Measurements from ENCODE around the gene CMKLR1.
A peak's percentile ranks its signal among the peaks of the same experiment; 100 is the strongest.

CMKLR1 gene

DNA sequence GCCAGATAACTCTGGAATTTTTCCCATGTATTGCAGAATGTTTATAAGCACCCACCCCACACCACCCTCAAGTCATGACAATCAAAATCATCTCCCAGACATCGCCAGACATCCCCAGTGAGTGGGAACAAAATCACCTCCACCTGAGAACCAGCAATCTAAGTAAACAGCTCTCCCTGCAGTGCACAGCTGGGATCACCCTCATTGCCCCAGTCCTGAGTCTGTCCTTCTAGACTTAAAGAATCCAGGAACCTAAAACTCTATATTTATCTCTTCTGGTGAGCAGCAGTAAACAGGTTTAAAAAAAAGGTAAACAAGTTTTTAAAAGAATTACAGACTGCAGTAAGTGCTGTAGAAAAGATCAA is 43.3 kb upstream of the CMKLR1 start:
- TF ChIP-seq, protein P1, sequence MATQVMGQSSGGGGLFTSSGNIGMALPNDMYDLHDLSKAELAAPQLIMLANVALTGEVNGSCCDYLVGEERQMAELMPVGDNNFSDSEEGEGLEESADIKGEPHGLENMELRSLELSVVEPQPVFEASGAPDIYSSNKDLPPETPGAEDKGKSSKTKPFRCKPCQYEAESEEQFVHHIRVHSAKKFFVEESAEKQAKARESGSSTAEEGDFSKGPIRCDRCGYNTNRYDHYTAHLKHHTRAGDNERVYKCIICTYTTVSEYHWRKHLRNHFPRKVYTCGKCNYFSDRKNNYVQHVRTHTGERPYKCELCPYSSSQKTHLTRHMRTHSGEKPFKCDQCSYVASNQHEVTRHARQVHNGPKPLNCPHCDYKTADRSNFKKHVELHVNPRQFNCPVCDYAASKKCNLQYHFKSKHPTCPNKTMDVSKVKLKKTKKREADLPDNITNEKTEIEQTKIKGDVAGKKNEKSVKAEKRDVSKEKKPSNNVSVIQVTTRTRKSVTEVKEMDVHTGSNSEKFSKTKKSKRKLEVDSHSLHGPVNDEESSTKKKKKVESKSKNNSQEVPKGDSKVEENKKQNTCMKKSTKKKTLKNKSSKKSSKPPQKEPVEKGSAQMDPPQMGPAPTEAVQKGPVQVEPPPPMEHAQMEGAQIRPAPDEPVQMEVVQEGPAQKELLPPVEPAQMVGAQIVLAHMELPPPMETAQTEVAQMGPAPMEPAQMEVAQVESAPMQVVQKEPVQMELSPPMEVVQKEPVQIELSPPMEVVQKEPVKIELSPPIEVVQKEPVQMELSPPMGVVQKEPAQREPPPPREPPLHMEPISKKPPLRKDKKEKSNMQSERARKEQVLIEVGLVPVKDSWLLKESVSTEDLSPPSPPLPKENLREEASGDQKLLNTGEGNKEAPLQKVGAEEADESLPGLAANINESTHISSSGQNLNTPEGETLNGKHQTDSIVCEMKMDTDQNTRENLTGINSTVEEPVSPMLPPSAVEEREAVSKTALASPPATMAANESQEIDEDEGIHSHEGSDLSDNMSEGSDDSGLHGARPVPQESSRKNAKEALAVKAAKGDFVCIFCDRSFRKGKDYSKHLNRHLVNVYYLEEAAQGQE (IDR thresholded peaks at IDR 0.05; ENCODE audit: insufficient replicate concordance, low read depth) = no peak
- TF ChIP-seq GABPA (IDR thresholded peaks at IDR 0.05; ENCODE audit: low read depth) = no peak
- TF ChIP-seq POLR2AphosphoS5 (IDR thresholded peaks at IDR 0.05; ENCODE audit: low read depth) = no peak
- TF ChIP-seq SPI1 (IDR thresholded peaks at IDR 0.05; ENCODE audit: borderline replicate concordance, low read depth) = no peak
- TF ChIP-seq, protein P2, sequence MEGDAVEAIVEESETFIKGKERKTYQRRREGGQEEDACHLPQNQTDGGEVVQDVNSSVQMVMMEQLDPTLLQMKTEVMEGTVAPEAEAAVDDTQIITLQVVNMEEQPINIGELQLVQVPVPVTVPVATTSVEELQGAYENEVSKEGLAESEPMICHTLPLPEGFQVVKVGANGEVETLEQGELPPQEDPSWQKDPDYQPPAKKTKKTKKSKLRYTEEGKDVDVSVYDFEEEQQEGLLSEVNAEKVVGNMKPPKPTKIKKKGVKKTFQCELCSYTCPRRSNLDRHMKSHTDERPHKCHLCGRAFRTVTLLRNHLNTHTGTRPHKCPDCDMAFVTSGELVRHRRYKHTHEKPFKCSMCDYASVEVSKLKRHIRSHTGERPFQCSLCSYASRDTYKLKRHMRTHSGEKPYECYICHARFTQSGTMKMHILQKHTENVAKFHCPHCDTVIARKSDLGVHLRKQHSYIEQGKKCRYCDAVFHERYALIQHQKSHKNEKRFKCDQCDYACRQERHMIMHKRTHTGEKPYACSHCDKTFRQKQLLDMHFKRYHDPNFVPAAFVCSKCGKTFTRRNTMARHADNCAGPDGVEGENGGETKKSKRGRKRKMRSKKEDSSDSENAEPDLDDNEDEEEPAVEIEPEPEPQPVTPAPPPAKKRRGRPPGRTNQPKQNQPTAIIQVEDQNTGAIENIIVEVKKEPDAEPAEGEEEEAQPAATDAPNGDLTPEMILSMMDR (IDR thresholded peaks at IDR 0.05; ENCODE audit: insufficient read depth, low read length) = no peak
- Histone ChIP-seq H3K27me3 (ENCODE audit: insufficient read depth, poor library complexity, severe bottlenecking) (no peaks in the 10 kb centered on the region), H3K4me3 (replicated peaks; ENCODE audit: insufficient read depth, low read length) (no peak overlapping the region), H3K27ac (replicated peaks) (no peak overlapping the region)
- no peak for DNase-seq (ENCODE audit: low read depth in 1 of 2, low spot score in 1 of 2)

DNA sequence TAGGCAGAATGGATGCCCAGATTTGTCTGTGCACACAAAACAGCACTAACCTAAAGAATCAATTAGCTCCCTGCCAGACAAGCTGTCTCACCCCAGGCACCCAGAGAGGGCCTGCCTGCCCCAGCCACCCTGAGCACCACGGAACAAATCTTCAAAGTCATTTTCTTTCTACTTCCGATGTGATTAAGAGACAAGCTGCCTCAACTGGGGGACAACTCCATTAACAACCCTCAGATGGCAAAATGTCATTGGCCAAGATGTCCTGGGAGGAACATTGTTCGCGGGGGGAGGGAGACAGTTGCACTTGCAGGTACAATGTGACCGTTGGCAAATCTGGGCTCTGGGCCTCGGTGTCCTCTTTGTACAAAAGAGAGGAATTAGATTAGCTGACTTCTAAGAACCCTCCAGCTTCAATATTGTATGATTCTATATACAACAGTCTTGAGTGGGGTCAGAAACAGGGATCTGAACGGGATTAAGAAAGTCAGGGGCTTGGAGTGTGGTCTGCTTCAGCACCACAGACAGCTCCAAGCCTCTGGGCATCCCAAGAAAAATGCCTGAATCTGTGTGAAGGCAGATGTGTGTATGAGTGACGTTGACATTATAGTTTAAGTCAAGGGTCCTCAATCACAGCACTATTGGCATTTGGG is 42.8 kb upstream of the CMKLR1 start:
- H3K27ac ChIP-seq (replicated peaks) = no peak overlapping the region
- no peak for DNase-seq (ENCODE audit: low read depth in 1 of 2, low spot score in 1 of 2)
- no peak overlapping the region for H3K4me3 ChIP-seq (replicated peaks; ENCODE audit: insufficient read depth, low read length)
- no peaks in the 10 kb centered on the region for H3K27me3 ChIP-seq (ENCODE audit: insufficient read depth, poor library complexity, severe bottlenecking)
- no peak for TF ChIP-seq GABPA (IDR thresholded peaks at IDR 0.05; ENCODE audit: low read depth)
- TF ChIP-seq, protein P1 (IDR thresholded peaks at IDR 0.05; ENCODE audit: insufficient replicate concordance, low read depth) = peak; percentile 92

DNA sequence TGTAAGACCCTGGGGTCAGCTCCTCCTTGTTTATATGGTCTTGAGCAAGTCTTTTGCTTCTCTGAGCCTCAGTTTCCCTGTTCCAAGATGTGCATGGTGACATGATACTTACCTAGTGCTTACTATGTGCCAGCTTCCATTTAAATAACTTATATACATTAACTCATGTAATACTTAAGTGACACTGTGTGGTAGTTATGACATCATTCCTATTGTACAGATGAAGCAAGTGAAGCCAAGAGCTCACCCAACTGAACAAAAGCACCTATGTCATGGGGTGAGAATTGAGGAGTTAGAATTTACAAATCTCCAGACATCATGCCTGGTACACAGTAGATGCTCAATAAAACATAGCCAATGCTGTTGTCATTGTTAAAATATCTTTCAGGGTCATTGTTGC is 41.3 kb upstream of the CMKLR1 start:
- DNase-seq (ENCODE audit: low read depth in 1 of 2, low spot score in 1 of 2) = no peak
- TF ChIP-seq, protein P2 (IDR thresholded peaks at IDR 0.05; ENCODE audit: insufficient read depth, low read length) = no peak
- TF ChIP-seq, protein P1 (IDR thresholded peaks at IDR 0.05; ENCODE audit: insufficient replicate concordance, low read depth) = no peak
- no peak for TF ChIP-seq POLR2AphosphoS5 (IDR thresholded peaks at IDR 0.05; ENCODE audit: low read depth)
- TF ChIP-seq SPI1 (IDR thresholded peaks at IDR 0.05; ENCODE audit: borderline replicate concordance, low read depth) = no peak
- TF ChIP-seq GABPA (IDR thresholded peaks at IDR 0.05; ENCODE audit: low read depth) = no peak
- Histone ChIP-seq H3K27me3 (ENCODE audit: insufficient read depth, poor library complexity, severe bottlenecking) (no peaks in the 10 kb centered on the region), H3K4me3 (replicated peaks; ENCODE audit: insufficient read depth, low read length) (no peak overlapping the region), H3K27ac (replicated peaks) (no peak overlapping the region)
